Measurements from ENCODE around the gene PIK3AP1.

Gene PIK3AP1

DNA sequence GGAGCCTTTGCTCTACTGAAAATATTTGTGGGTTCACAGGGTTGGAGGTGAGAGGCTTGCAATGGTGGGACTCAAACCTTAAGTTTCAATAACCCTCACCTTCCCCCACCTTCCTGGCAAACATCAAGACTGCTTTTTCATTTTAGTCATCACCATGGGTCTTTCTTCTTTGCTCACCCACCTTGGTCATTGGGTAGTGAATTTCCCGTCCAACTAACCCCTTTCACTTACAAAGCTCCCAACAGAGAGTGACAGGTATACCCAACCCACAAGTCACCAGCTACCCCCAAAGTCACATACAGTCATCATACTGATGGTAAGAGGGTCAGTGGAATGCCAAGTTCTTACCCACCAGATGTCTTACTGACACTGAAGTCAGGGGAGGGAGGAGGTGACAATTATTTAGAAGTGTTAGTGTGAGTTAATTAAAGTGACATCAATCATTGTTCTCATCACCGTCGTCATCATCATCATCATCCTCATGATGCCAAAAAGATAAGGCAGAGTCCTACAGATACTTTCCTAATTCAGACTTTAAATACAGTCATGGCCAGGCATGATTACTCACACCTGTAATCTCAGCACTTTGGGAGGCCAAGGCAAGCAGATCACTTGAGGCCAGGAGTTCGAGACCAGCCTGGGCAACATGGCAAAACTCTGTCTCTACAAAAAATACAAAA is 49.0 kb downstream of the PIK3AP1 start:
- no peak for DNase-seq

GRCh38 chr10:96670786-96671185 is 49.5 kb downstream of the PIK3AP1 start:
- no peak for DNase-seq

DNA sequence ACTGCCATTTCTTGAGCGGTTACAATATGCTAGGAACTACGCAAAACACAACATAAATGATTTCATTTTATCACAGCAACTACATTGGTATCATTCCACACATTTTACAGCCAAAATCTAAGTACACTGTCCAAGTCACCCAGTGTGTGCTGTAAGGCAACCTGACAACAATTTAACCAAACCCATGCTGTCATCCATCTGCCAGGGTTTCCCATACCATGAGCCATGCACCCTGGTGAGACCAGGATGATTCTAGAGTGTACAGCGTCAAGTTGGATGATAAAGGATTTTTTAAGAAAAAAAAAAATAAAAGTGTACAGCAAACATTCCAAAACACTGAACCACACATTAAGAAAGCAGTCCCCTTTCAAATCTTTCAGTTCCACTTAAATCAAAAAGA is 52.9 kb downstream of the PIK3AP1 start:
- DNase-seq = no peak

DNA sequence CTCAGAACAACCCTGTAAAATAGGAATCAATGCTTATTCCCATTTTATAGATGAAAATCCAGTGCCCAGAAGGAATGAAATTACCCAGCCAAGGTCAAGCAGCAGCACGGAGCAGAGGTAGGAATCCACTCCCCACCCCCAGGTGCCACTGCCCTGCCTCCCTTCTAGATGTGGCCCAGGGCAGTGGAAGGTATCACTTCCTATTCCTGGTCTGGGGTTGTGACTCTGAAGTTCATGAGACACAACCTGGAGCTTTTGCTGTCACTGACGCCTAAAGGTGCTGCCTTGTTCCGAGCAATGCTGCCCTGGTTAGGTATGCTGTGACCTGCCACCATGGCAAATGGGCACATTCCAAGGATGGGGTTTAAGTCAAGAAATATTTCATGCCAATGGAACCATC is 53.6 kb downstream of the PIK3AP1 start:
- no peak for DNase-seq

- DNase-seq = no peak
Measured at GRCh38 chr10:96665306-96665705, 55.0 kb downstream of the PIK3AP1 start.

GRCh38 chr10:96664563-96664962 is 55.8 kb downstream of the PIK3AP1 start:
- DNase-seq = no peak

GRCh38 chr10:96663797-96664196 is 56.5 kb downstream of the PIK3AP1 start:
- DNase-seq = no peak

GRCh38 chr10:96661632-96662031 is 58.7 kb downstream of the PIK3AP1 start:
- no peak for DNase-seq

GRCh38 chr10:96660297-96660696 is 60.0 kb downstream of the PIK3AP1 start:
- DNase-seq = no peak

GRCh38 chr10:96658844-96659243 is 61.5 kb downstream of the PIK3AP1 start:
- DNase-seq = no peak

DNA sequence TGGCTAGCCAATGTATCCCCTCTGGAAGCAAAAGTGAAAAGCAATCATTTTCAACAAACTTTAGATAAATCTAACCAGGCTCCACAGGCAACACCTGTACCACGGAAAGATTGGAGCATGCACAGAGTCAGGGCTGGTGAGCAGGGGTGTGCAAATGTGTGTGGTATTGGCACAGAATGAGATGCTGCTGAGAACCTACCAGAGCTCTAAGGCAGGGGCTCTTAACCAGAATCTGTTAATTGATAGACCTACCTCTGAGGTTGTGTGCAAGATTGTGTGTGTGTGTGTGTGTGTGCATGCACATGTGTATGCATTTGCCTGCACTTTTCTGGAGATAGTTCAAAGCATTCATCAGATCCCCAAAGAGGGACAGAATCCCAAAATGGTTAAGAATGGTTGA is 62.9 kb downstream of the PIK3AP1 start:
- no peak for DNase-seq

GRCh38 chr10:96656839-96657238 is 63.5 kb downstream of the PIK3AP1 start:
- no peak for DNase-seq

DNA sequence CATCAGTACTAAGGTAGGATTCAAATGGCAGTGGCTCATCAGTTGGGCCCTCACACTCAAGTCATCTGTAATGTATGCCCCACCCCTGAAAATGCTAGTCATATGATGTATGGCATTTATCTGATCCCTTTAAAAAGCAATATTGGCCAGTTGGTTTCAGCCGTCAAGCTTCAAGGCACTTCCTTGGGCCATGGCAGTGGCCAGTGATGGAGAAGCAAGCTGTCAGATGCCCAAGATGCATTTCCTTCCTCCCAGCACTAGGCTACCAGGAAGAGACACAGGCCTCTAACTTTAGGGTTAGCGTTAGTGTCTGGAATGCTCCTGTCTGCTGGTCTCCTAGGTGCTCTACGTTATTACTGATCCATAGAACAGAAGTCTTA is 64.1 kb downstream of the PIK3AP1 start:
- DNase-seq = no peak

GRCh38 chr10:96655461-96656197 is 64.7 kb downstream of the PIK3AP1 start:
- no peak for DNase-seq

DNA sequence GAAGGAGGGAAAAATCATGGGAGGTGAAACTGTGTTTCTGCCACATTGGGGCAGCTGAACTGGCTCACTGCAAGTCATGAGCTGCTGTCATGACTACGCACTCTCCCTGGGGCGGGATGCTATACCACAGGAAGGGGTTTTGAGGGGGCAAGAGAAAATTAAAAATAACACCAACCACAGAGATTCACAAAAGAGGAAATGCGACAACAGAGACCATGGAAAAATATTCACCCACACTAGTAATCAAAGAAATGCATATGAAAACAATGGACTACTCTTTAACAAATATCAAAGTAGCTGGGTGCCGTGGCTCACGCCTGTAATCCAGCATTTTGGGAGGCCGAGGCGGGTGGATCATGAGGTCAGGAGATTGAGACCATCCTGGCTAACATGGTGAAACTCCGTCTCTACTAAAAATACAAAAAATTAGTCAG is 68.3 kb downstream of the PIK3AP1 start:
- DNase-seq = no peak

- DNase-seq = no peak
Measured at GRCh38 chr10:96650958-96651357, 69.4 kb downstream of the PIK3AP1 start.

DNA sequence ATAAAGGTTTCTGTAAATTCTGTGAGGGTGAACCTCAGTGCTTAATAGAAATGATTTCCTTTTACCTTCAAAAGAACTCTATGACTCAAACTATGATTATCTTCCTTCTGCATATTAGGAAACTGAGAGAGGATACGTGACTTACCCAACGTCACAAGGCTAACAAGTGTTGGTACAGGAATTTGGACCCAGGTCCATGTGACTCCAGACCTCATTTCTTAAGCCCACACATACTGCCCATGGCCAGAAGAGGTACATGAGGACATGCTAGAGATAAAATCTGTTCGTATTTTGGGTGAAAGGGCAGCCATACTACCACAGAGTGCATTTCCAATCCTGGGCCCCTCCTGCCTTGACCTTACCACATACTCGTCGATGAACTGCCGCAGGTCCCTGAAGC is 72.0 kb downstream of the PIK3AP1 start:
- no peak for DNase-seq

DNA sequence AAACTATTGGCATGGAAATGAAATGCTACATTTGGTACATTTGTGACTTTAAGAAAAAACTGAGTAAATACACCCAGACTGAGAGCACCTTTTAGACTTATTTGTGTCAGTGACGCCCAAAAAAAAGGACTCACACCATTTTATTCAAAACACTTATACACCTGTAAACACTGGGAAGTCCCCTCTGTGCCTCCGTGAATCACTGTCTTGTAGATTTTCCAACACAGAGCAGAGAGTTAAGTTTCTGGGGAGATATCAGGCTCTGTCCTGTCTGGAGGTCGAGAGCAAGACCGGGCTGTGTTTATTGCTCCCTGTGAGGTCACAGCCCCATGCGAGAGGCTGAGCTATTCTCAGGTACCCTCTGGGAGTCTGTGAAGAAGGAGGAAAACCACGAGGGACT is 72.8 kb downstream of the PIK3AP1 start:
- no peak for DNase-seq

DNA sequence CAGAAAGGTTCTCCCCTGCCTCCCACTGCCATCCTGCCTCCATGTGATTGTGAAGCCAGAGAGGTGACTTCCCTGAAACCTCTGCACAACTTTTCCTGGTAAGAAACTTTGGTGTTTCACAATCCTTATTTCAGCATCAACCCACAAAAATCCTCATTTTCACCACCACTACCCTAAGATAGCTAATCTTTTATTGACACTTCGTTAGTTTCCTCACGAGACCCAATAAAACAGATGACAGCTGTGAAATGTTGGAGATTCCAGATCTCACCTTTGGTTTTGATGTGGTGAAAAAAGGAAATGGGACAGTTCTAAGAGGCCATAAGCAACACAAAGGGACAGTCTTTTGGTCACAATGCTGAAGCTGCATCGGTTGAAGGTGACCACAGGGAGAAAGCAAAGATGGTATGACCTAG is 73.6 kb downstream of the PIK3AP1 start:
- no peak for DNase-seq

- DNase-seq = no peak
Measured at GRCh38 chr10:96646301-96646700, 74.0 kb downstream of the PIK3AP1 start.

GRCh38 chr10:96645191-96645721 is 75.1 kb downstream of the PIK3AP1 start:
- no peak for DNase-seq

DNA sequence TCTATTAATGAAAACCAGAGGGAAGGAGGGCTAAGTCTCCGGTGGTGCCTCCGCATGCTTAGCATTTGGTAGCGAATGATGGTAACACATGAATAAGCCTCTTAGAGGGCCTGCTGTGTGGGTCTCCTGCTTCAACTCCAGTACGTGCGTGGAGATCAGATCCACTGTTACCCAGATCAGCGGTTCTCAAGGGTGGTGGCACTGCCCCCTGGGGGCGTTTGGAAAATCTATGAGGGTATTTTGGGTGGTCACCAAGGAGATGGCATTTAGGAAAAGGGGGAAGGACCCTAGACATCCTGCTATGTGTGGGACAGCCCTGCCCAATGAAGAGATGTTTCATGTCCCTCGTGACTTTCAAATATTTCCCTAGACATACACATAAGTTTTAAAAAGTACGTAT is 76.4 kb downstream of the PIK3AP1 start:
- DNase-seq = no peak

DNA sequence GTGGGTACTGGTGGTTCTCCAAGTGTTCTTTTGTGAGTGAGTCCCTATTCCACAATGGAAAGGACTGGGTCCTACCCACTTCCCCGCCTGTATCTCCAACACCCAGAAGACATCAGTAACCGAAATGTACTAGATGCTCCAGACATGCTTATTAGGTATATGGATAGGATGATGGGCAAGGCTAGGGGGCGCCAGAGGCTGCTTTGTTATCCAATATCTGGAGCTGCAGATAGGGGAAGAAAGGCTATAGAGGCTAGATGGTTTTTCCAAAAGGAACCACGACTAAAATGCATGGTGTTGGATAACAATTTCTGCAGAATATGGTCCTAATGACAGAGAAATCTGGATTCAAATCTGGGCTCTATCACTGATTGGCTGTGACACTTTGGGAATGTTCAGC is 77.3 kb downstream of the PIK3AP1 start:
- no peak for DNase-seq

DNA sequence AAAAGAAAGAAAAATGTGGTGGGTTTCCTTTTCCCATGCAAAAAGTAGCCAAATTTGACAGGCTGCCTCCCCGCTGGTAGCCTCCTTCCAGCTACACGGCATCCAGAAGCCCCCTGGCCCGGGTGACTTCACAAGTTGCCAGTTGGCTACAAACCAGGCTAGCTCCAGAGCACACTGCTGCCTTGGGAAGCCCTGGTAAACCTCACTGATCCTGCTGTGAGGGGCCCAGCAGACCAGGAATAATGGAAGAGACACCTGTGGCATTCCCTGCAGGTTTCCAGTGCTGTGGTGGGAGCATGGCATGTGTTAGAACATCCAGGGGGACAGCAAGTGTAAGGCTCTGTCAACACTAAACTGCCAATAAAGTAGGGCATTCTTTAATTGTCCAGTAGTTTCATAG is 77.8 kb downstream of the PIK3AP1 start:
- no peak for DNase-seq
